Adrenal gland (tissue), 12 donors: ENCODE data around the gene THADA. TPM values are rescaled to one million over a fixed set of nuclear protein-coding genes. Genes with fewer than 3 reads are reported as not detected.

ENCODE experiments used
- DNase-seq, 7 donors: peaks; one replicate each; pipeline ENCODE4 v3.0.0-alpha.2; 2019 to 2020
- H3K27ac ChIP-seq, 5 donors: fragments of 200-600 bp; sonication (generic) in 4 of 5; 1 replicate in 3 of 5; 2 replicates in 2 of 5; pipeline versions ENCODE4 v1.5.1 to v1.8.0; 2016 to 2020; ENCODE audit warnings: mild to moderate bottlenecking in 1 of 5
- H3K27me3 ChIP-seq: fragments of 200-600 bp; 2 replicates; pipeline ENCODE4 v1.8.0; 2021
- H3K36me3 ChIP-seq, 2 donors: fragments of 200-600 bp; replicated peaks in 1 of 2; 1 replicate in 1 of 2; 2 replicates in 1 of 2; pipeline versions ENCODE4 v1.5.1 to v1.8.0; 2018 to 2022
- H3K4me1 ChIP-seq, 2 donors: fragments of 200-600 bp; replicated peaks in 1 of 2; 1 replicate in 1 of 2; 2 replicates in 1 of 2; pipeline versions ENCODE4 v1.5.1 to v1.8.0; 2018 to 2021
- H3K4me3 ChIP-seq, 4 donors: fragments of 200-600 bp; sonication (generic) in 3 of 4; one replicate each; pipeline ENCODE4 v1.5.1; 2016 to 2018
- H3K9me3 ChIP-seq, 3 donors: fragments of 200-600 bp; sonication (generic) in 1 of 3; replicated peaks in 1 of 3; 1 replicate in 2 of 3; 2 replicates in 1 of 3; pipeline versions ENCODE4 v1.5.1 to v1.8.0; 2016 to 2021
- CTCF ChIP-seq, 6 experiments: fragments of 450-650 bp in 4 of 6; fragments of 200-600 bp in 2 of 6; sonication (generic) in 1 of 6; IDR thresholded peaks; 1 replicate in 5 of 6; 2 replicates in 1 of 6; pipeline versions ENCODE4 v1.5.1 to v1.8.0; 2016 to 2021; ENCODE audit warnings: antibody characterized with exemption in 6 of 6, mild to moderate bottlenecking in 2 of 6, moderate library complexity in 1 of 6
- POLR2A ChIP-seq, 2 donors: fragments of 450-650 bp; IDR thresholded peaks; one replicate each; pipeline ENCODE4 v1.6.1; 2017; ENCODE audit warnings: antibody characterized with exemption in 2 of 2, mild to moderate bottlenecking in 2 of 2, moderate library complexity in 1 of 2
- WGBS, 4 donors: extraction: QIAGEN DNeasy Blood & Tissue Kit in 2 of 4; methylation state at CpG; one replicate each; pipeline versions ENCODE4 v1.1.5 to v1.1.7; 2013 to 2017; 5-methylcytosine and 5-hydroxymethylcytosine counted together
- intact Hi-C, 2 donors: fragments of 100-400 bp; cut with DNase I; formaldehyde crosslinking; loops; one replicate each; pipeline versions ENCODE4 v1.14.1 to v1.15.0; 2022 to 2023
- polyA plus RNA-seq, 3 donors: library from polyadenylated mRNA; stranded (reverse); fragments of 200-250 nt in 2 of 3; fragments of 350-450 nt in 1 of 3; fragmentation: Illumina TruSeq in 1 of 3; extraction: RNeasy Lipid Tissue Mini Kit (QIAGEN cat#74804) in 1 of 3; gene quantifications; one replicate each; pipeline ENCODE4 v1.2.3, GENCODE V29; 2013 to 2014
- total RNA-seq, 9 donors: library from RNA; depleted of rRNA in 4 of 9; stranded (reverse); fragments of >200 nt in 4 of 9; fragments of 120-200 nt in 1 of 9; fragmentation: NEBNext Ultra II Directional in 1 of 9; extraction: Animal tissue kit (Norgen Biotek cat#: 25700) in 1 of 9; gene quantifications; one replicate each; pipeline versions ENCODE4 v1.1.0 to v1.2.4, GENCODE V29; 2013 to 2023
- donor health status: healthy with polysubstance abuse.
- donor health status: Bipolar disorder and iron deficiency.
- donor health status: DM: yes; HTN: yes; CAD: no.
- donor health status: DM: no; HTN: no; CAD: no.
- donor health status: DM: no; HTN: no; CAD: no.
- donor health status: DM: yes; HTN: yes; CAD: no.

THADA gene
- total and polyA plus RNA-seq, 12 donors = 14.1 to 38.4 (median 25.4) TPM

GRCh38 chr2:43238176-43238575 is 357.7 kb downstream of the THADA start:
- Histone ChIP-seq H3K4me3 (no peak overlapping the region), H3K36me3 (no peaks in the 10 kb centered on the region), H3K27ac (no peak overlapping the region), H3K27me3 (no peaks in the 10 kb centered on the region), H3K9me3 (no peaks in the 10 kb centered on the region), H3K4me1 (peaks cover 15 to 22% of the 10 kb centered on the region in 2 donors)
- intact Hi-C loops = loop anchor here in 1 of 2 donors (10.0 kb wide), 1 partner anchor 247 kb away; no protein-coding TSS in a partner anchor
- TF ChIP-seq CTCF (IDR thresholded peaks at IDR 0.05) (no peak), POLR2A (IDR thresholded peaks at IDR 0.05) (no peak)
- no peak for DNase-seq

GRCh38 chr2:43233218-43234212 is 362.3 kb downstream of the THADA start:
- Histone ChIP-seq H3K36me3 (peaks cover 0 to 6% of the 10 kb centered on the region in 2 donors), H3K27me3 (no peaks in the 10 kb centered on the region), H3K9me3 (no peaks in the 10 kb centered on the region), H3K27ac (peak overlapping the region in 2 of 5 donors; percentile 2 to 5), H3K4me1 (peaks cover 0 to 21% of the 10 kb centered on the region in 2 donors), H3K4me3 (no peak overlapping the region)
- TF ChIP-seq POLR2A (IDR thresholded peaks at IDR 0.05) (no peak), CTCF (IDR thresholded peaks at IDR 0.05) (no peak)
- intact Hi-C loops = loop anchor here (5.0 to 10.0 kb wide), 4 partner anchors 206 to 256 kb away; no protein-coding TSS in a partner anchor
- no peak for DNase-seq
- 72 to 82% (median 75%) methylated on average over 6 to 9 of the region's 9 CpGs for WGBS, 4 donors

GRCh38 chr2:43230951-43231827 is 364.6 kb downstream of the THADA start:
- H3K4me3 ChIP-seq = no peak overlapping the region
- H3K4me1 ChIP-seq = peaks cover 9 to 24% of the 10 kb centered on the region in 2 donors
- intact Hi-C loops = loop anchor here (5.0 to 10.0 kb wide), 4 partner anchors 204 to 254 kb away; no protein-coding TSS in a partner anchor
- no peak overlapping the region for H3K27ac ChIP-seq
- H3K9me3 ChIP-seq = no peaks in the 10 kb centered on the region
- TF ChIP-seq POLR2A (IDR thresholded peaks at IDR 0.05) (no peak), CTCF (IDR thresholded peaks at IDR 0.05) (no peak)
- H3K36me3 ChIP-seq = peaks cover 0 to 6% of the 10 kb centered on the region in 2 donors
- DNase-seq = no peak
- 90 to 94% (median 91%) methylated on average over 7 of the region's 7 CpGs for WGBS, 4 donors
- no peaks in the 10 kb centered on the region for H3K27me3 ChIP-seq
